Adipocyte (in vitro differentiated cells): Measurements from ENCODE around the gene SYNE4.
A peak's percentile ranks its signal among the peaks of the same experiment; 100 is the strongest.
"Not testable (repeated sequence)": the region's sequence is repeated elsewhere in the genome, so short reads cannot be mapped to it uniquely, and the experiment has no call there.

Source experiments
- DNase-seq: peaks from one replicate; pipeline ENCODE4 v3.0.0-alpha.2; 2015; ENCODE audit warnings: low read depth
- H3K27me3 ChIP-seq: replicated peaks from 2 replicates; pipeline ENCODE4 v1.7.0; 2013; ENCODE audit warnings: mild to moderate bottlenecking, low read length, moderate library complexity; ENCODE audit not compliant: control insufficient read depth, insufficient read depth
- H3K36me3 ChIP-seq: 2 replicates; pipeline ENCODE4 v1.7.0; 2013; ENCODE audit warnings: low read length, mild to moderate bottlenecking, moderate library complexity; ENCODE audit not compliant: control insufficient read depth, insufficient read depth, severe bottlenecking
- H3K4me1 ChIP-seq: 2 replicates; pipeline ENCODE4 v1.7.0; 2013; ENCODE audit warnings: mild to moderate bottlenecking, low read length, moderate library complexity; ENCODE audit not compliant: control insufficient read depth, insufficient read depth
- H3K4me3 ChIP-seq: 2 replicates; pipeline ENCODE4 v1.7.0; 2013; ENCODE audit warnings: mild to moderate bottlenecking, low read length, moderate library complexity
- H3K9ac ChIP-seq: 2 replicates; pipeline ENCODE4 v1.7.0; 2013; ENCODE audit warnings: mild to moderate bottlenecking, low read length, moderate library complexity
- H3K9me3 ChIP-seq: 2 replicates; pipeline ENCODE4 v1.7.0; 2013; ENCODE audit warnings: mild to moderate bottlenecking, low read length, moderate library complexity; ENCODE audit not compliant: control insufficient read depth

Gene SYNE4

GRCh38 chr19:35959968-35960320 is 48.7 kb downstream of the SYNE4 start:
- Histone ChIP-seq H3K4me3 (no peak overlapping the region), H3K9me3 (no peaks in the 10 kb centered on the region), H3K27me3 (peaks cover 44% of the 10 kb centered on the region), H3K4me1 (peaks cover 5% of the 10 kb centered on the region), H3K36me3 (no peaks in the 10 kb centered on the region), H3K9ac (no peak overlapping the region)
- no peak for DNase-seq

GRCh38 chr19:35959040-35959967 is 49.3 kb downstream of the SYNE4 start:
- DNase-seq: peak; percentile 51
- no peak overlapping the region for H3K9ac ChIP-seq
- no peaks in the 10 kb centered on the region for H3K36me3 ChIP-seq
- H3K4me3 ChIP-seq: no peak overlapping the region
- peaks cover 44% of the 10 kb centered on the region for H3K27me3 ChIP-seq
- no peaks in the 10 kb centered on the region for H3K9me3 ChIP-seq
- peaks cover 5% of the 10 kb centered on the region for H3K4me1 ChIP-seq

- no peaks in the 10 kb centered on the region for H3K36me3 ChIP-seq
- no peak for DNase-seq
- H3K9me3 ChIP-seq: no peaks in the 10 kb centered on the region
- no peak overlapping the region for H3K4me3 ChIP-seq
- peaks cover 5% of the 10 kb centered on the region for H3K4me1 ChIP-seq
- peaks cover 44% of the 10 kb centered on the region for H3K27me3 ChIP-seq
- no peak overlapping the region for H3K9ac ChIP-seq
Measured at GRCh38 chr19:35958660-35959039, 50.0 kb downstream of the SYNE4 start.

GRCh38 chr19:35957411-35957810 is 51.2 kb downstream of the SYNE4 start:
- not testable (repeated sequence) for H3K36me3 ChIP-seq, H3K4me1 ChIP-seq, H3K9ac ChIP-seq, H3K9me3 ChIP-seq, H3K4me3 ChIP-seq, DNase-seq
- peaks cover 44% of the 10 kb centered on the region for H3K27me3 ChIP-seq

GRCh38 chr19:35955881-35956634 is 52.6 kb downstream of the SYNE4 start:
- H3K27me3 ChIP-seq: peaks cover 44% of the 10 kb centered on the region
- no peaks in the 10 kb centered on the region for H3K36me3 ChIP-seq
- H3K4me1 ChIP-seq: peaks cover 5% of the 10 kb centered on the region
- H3K4me3 ChIP-seq: no peak overlapping the region
- no peak overlapping the region for H3K9ac ChIP-seq
- H3K9me3 ChIP-seq: no peaks in the 10 kb centered on the region
- DNase-seq: no peak
